IMR-90 (cell line): ENCODE results near the gene RIMS1. TPM values are rescaled to one million over a fixed set of nuclear protein-coding genes. Genes with fewer than 3 reads are reported as not detected.

Source experiments
- ATAC-seq: fragments of 200-7000 bp; cut with Tn5 transposase; 2 replicates; pipeline ENCODE4 v1.9.1; 2020; ENCODE audit warnings: low read depth, mild to moderate bottlenecking, moderate library complexity
- BruUV-seq: library from RNA; stranded (reverse); fragments of 400-500 nt; replicated peaks from 2 replicates; lab custom pipeline; 2021; lab: Mats Ljungman, UMichigan
- CTCF ChIA-PET: fragments of 300-600 bp; formaldehyde crosslinking; extraction: SDS; loops from one replicate; lab custom pipeline; 2021; ENCODE audit warnings: antibody characterized with exemption; lab: Yijun Ruan, JAX
- POLR2A ChIA-PET: fragments of 300-600 bp; sonication (Branson Sonifier 250); formaldehyde crosslinking; loops from one replicate; lab custom pipeline; 2022; ENCODE audit warnings: antibody characterized with exemption; ENCODE audit not compliant: unreplicated experiment; lab: Charles Lee
- DNase-seq: peaks from one replicate; pipeline ENCODE4 v3.0.0; 2013
- H2AFZ ChIP-seq: replicated peaks from 2 replicates; pipeline ENCODE3; 2013; ENCODE audit warnings: low read length, mild to moderate bottlenecking; ENCODE audit not compliant: poor library complexity
- H2AK5ac ChIP-seq: 2 replicates; pipeline ENCODE4 v1.6.1; 2013; ENCODE audit warnings: low read depth, low read length, inconsistent platforms
- H2AK9ac ChIP-seq: replicated peaks from 2 replicates; pipeline ENCODE3; 2013; ENCODE audit warnings: mild to moderate bottlenecking, low read depth, low read length, moderate library complexity; ENCODE audit not compliant: poor library complexity
- H2BK120ac ChIP-seq: 2 replicates; pipeline ENCODE4 v1.6.1; 2013; ENCODE audit warnings: low read depth, low read length, inconsistent platforms
- H2BK15ac ChIP-seq: 3 replicates; pipeline ENCODE4 v1.6.1; 2013; ENCODE audit warnings: low read depth, low read length, inconsistent platforms
- H2BK20ac ChIP-seq: 2 replicates; pipeline ENCODE4 v1.6.1; 2013; ENCODE audit warnings: low read depth, mild to moderate bottlenecking, inconsistent platforms, low read length, moderate library complexity
- H2BK5ac ChIP-seq: 2 replicates; pipeline ENCODE4 v1.6.1; 2013; ENCODE audit warnings: mild to moderate bottlenecking, low read depth, low read length, inconsistent platforms; ENCODE audit not compliant: poor library complexity, severe bottlenecking
- H3K14ac ChIP-seq: replicated peaks from 2 replicates; pipeline ENCODE4 v1.6.1; 2013; ENCODE audit warnings: low read depth, low read length, inconsistent platforms
- H3K18ac ChIP-seq: 2 replicates; pipeline ENCODE4 v1.6.1; 2013; ENCODE audit warnings: low read depth, low read length, control low read depth
- H3K23ac ChIP-seq: 2 replicates; pipeline ENCODE4 v1.6.1; 2013; ENCODE audit warnings: low read depth, low read length, inconsistent platforms
- H3K27ac ChIP-seq: 2 replicates; pipeline ENCODE4 v1.5.1; 2013; ENCODE audit warnings: mild to moderate bottlenecking, control low read depth, low read length; ENCODE audit not compliant: insufficient read depth
- H3K27me3 ChIP-seq: 2 replicates; pipeline ENCODE4 v1.6.1; 2013; ENCODE audit warnings: low read length; ENCODE audit not compliant: control insufficient read depth, insufficient read depth
- H3K36me3 ChIP-seq: 2 replicates; pipeline ENCODE4 v1.6.1; 2013; ENCODE audit warnings: low read length, mixed read lengths; ENCODE audit not compliant: control insufficient read depth, insufficient read depth
- H3K4ac ChIP-seq: 2 replicates; pipeline ENCODE4 v1.6.1; 2013; ENCODE audit warnings: low read depth, low read length, inconsistent platforms
- H3K4me1 ChIP-seq: 2 replicates; pipeline ENCODE4 v1.6.1; 2013; ENCODE audit warnings: low read length, mixed read lengths; ENCODE audit not compliant: control insufficient read depth, insufficient read depth
- H3K4me2 ChIP-seq: 2 replicates; pipeline ENCODE4 v1.6.1; 2013; ENCODE audit warnings: low read depth, mild to moderate bottlenecking, control low read depth, low read length, moderate library complexity
- H3K4me3 ChIP-seq: 2 replicates; pipeline ENCODE4 v1.5.1; 2013; ENCODE audit warnings: low read depth, mild to moderate bottlenecking, control low read depth, low read length, moderate library complexity; ENCODE audit not compliant: insufficient read depth
- H3K56ac ChIP-seq: 2 replicates; pipeline ENCODE4 v1.6.1; 2013; ENCODE audit warnings: low read length, inconsistent platforms; ENCODE audit not compliant: insufficient read depth; ENCODE audit errors: extremely low read depth
- H3K79me1 ChIP-seq, 2 experiments: 2 replicates each; pipeline ENCODE4 v1.6.1; 2013; ENCODE audit warnings: low read length in 2 of 2, inconsistent platforms in 1 of 2, low read depth in 1 of 2
- H3K9ac ChIP-seq: 2 replicates; pipeline ENCODE4 v1.6.1; 2013; ENCODE audit warnings: low read depth, low read length, control low read depth
- H3K9me1 ChIP-seq: 2 replicates; pipeline ENCODE4 v1.6.1; 2013; ENCODE audit warnings: low read length, inconsistent platforms; ENCODE audit not compliant: insufficient read depth
- H3K9me3 ChIP-seq: 2 replicates; pipeline ENCODE4 v1.6.1; 2013; ENCODE audit warnings: low read length; ENCODE audit not compliant: control insufficient read depth, insufficient read depth
- H4K20me1 ChIP-seq: 2 replicates; pipeline ENCODE4 v1.6.1; 2013; ENCODE audit warnings: low read length, inconsistent platforms; ENCODE audit not compliant: insufficient read depth
- H4K5ac ChIP-seq: 2 replicates; pipeline ENCODE4 v1.6.1; 2013; ENCODE audit warnings: mild to moderate bottlenecking, low read depth, low read length, control low read depth
- H4K8ac ChIP-seq, 2 experiments: 2 replicates each; pipeline ENCODE4 v1.6.1; 2013; ENCODE audit warnings: low read depth in 2 of 2, low read length in 2 of 2, control low read depth in 1 of 2, inconsistent platforms in 1 of 2
- H4K91ac ChIP-seq: 2 replicates; pipeline ENCODE4 v1.6.1; 2013; ENCODE audit warnings: low read depth, low read length, inconsistent platforms; ENCODE audit not compliant: insufficient read depth
- BHLHE40 ChIP-seq: fragments of 150-350 bp; IDR thresholded peaks from 2 replicates; pipeline ENCODE4 v1.6.1; 2016; ENCODE audit warnings: mild to moderate bottlenecking, low read depth, low read length
- CEBPB ChIP-seq: IDR thresholded peaks from 2 replicates; pipeline ENCODE4 v1.6.1; 2012; ENCODE audit warnings: low read depth, low read length, improper control_type of control experiment
- ELK1 ChIP-seq: fragments of 150-350 bp; IDR thresholded peaks from 2 replicates; pipeline ENCODE4 v1.6.1; 2016; ENCODE audit warnings: low read depth, mild to moderate bottlenecking, low read length, moderate library complexity, borderline replicate concordance
- FOS ChIP-seq: fragments of 150-350 bp; IDR thresholded peaks from 2 replicates; pipeline ENCODE4 v1.6.1; 2016; ENCODE audit warnings: low read depth, low read length
- MAFK ChIP-seq: IDR thresholded peaks from 2 replicates; pipeline ENCODE4 v1.6.1; 2012; ENCODE audit warnings: low read depth, low read length, improper control_type of control experiment
- MAZ ChIP-seq: IDR thresholded peaks from 2 replicates; pipeline ENCODE4 v1.6.1; 2012; ENCODE audit warnings: low read depth, mild to moderate bottlenecking, low read length, improper control_type of control experiment, moderate library complexity, borderline replicate concordance
- MXI1 ChIP-seq: IDR thresholded peaks from 2 replicates; pipeline ENCODE4 v1.6.1; 2012; ENCODE audit warnings: low read depth, mild to moderate bottlenecking, low read length, moderate library complexity, borderline replicate concordance
- POLR2A ChIP-seq: IDR thresholded peaks from 2 replicates; pipeline ENCODE4 v1.6.1; 2012; ENCODE audit warnings: mild to moderate bottlenecking, low read depth, low read length
- RCOR1 ChIP-seq: IDR thresholded peaks from 2 replicates; pipeline ENCODE4 v1.6.1; 2012; ENCODE audit warnings: mild to moderate bottlenecking, low read length, improper control_type of control experiment; ENCODE audit not compliant: insufficient replicate concordance
- RFX5 ChIP-seq: IDR thresholded peaks from 2 replicates; pipeline ENCODE4 v1.8.0; 2012; ENCODE audit warnings: low read depth, mild to moderate bottlenecking, low read length, moderate library complexity
- SMC3 ChIP-seq: fragments of 150-350 bp; IDR thresholded peaks from 2 replicates; pipeline ENCODE4 v1.6.1; 2016; ENCODE audit warnings: low read depth, mild to moderate bottlenecking, antibody characterized with exemption, low read length, moderate library complexity
- WGBS, 2 experiments: methylation state at CpG; one replicate each; pipeline versions ENCODE4 v1.1.5 to v1.1.7; 2013; ENCODE audit warnings: missing lambda C conversion rate in 2 of 2; ENCODE audit not compliant: insufficient read length in 1 of 2; ENCODE audit errors: extremely low coverage in 2 of 2; 5-methylcytosine and 5-hydroxymethylcytosine counted together
- dilution Hi-C: fragments of 300-500 bp; cut with HindIII; formaldehyde crosslinking; loops from one replicate; pipeline ENCODE4 v1.14.3; 2018; ENCODE audit warnings: low sequenced_read_pairs; ENCODE audit not compliant: unreplicated experiment
- in situ Hi-C: fragments of 300-500 bp; cut with MboI; formaldehyde crosslinking; loops from 3 replicates; pipeline ENCODE4 v1.14.3; 2019; ENCODE audit warnings: low sequenced_read_pairs, inconsistent platforms, mixed read lengths
- intact Hi-C: fragments of 100-400 bp; cut with micrococcal nuclease; formaldehyde crosslinking; loops from 2 replicates; pipeline ENCODE4 v1.10.0; 2022
- polyA plus RNA-seq, 3 experiments: library from polyadenylated mRNA; depleted of rRNA; stranded (reverse); fragments of >200 nt; gene quantifications; 2 replicates each; pipeline ENCODE4 v1.2.3, GENCODE V29; 2012; ENCODE audit warnings: low replicate concordance in 1 of 3
- total RNA-seq: library from RNA; depleted of rRNA; stranded (reverse); fragments of >200 nt; gene quantifications from 2 replicates; pipeline ENCODE4 v1.2.3, GENCODE V29; 2012

The RIMS1 gene
- total and polyA plus RNA-seq, 2 of the 4 experiments (the other 2 are of a cell fraction), result 0.44 to 3.8 TPM

GRCh38 chr6:72151742-72152141 is 265.4 kb downstream of the RIMS1 start:
- H2BK5ac ChIP-seq, result no peak overlapping the region
- dilution Hi-C loops, result no loop called here
- no peaks in the 10 kb centered on the region for H3K9me1 ChIP-seq
- H4K91ac ChIP-seq, result no peak overlapping the region
- ATAC-seq, result no peak
- in situ Hi-C loops, result no loop called here
- no peak for DNase-seq
- TF ChIP-seq CEBPB (no peak), BHLHE40 (no peak), FOS (no peak), ELK1 (no peak), RFX5 (no peak), RCOR1 (no peak), MXI1 (no peak), POLR2A (no peak), MAFK (no peak), SMC3 (no peak), MAZ (no peak)
- no peak overlapping the region for H4K8ac ChIP-seq
- H2BK120ac ChIP-seq, result no peak overlapping the region
- H2AK9ac ChIP-seq, result no peak overlapping the region
- H3K4me1 ChIP-seq, result no peaks in the 10 kb centered on the region
- H3K4me2 ChIP-seq, result no peak overlapping the region
- no peak overlapping the region for H3K27ac ChIP-seq
- H2BK15ac ChIP-seq, result no peak overlapping the region
- H3K4ac ChIP-seq, result no peak overlapping the region
- H2AK5ac ChIP-seq, result no peak overlapping the region
- H3K14ac ChIP-seq, result no peak overlapping the region
- no peaks in the 10 kb centered on the region for H4K20me1 ChIP-seq
- ChIA-PET POLR2A (no interaction called here), CTCF (no interaction called here)
- H3K79me1 ChIP-seq, result no peaks in the 10 kb centered on the region
- no CpG with 5 or more reads among the region's 2 CpGs for WGBS, 2 experiments
- intact Hi-C loops, result no loop called here
- no peak overlapping the region for H3K9ac ChIP-seq
- no TSS peak for BruUV-seq
- no peak overlapping the region for H3K56ac ChIP-seq
- no peaks in the 10 kb centered on the region for H3K27me3 ChIP-seq
- no peak overlapping the region for H3K23ac ChIP-seq
- no peaks in the 10 kb centered on the region for H3K36me3 ChIP-seq
- no peak overlapping the region for H3K4me3 ChIP-seq
- no peak overlapping the region for H4K5ac ChIP-seq
- H3K18ac ChIP-seq, result no peak overlapping the region
- H2BK20ac ChIP-seq, result no peak overlapping the region
- H3K9me3 ChIP-seq, result peaks cover 13% of the 10 kb centered on the region
- H2AFZ ChIP-seq, result no peak overlapping the region
